GOT3 (cell line): ENCODE results near the gene RNPEPL1.
"Not testable (repeated sequence)": the region's sequence is repeated elsewhere in the genome, so short reads cannot be mapped to it uniquely, and the experiment has no call there.

ENCODE experiments used
- DNase-seq: peaks from one replicate; lab custom pipeline; 2025; ENCODE audit warnings: mixed read lengths; lab: John Stamatoyannopoulos, UW

The RNPEPL1 gene

GRCh38 chr2:240604291-240604938 is 36.1 kb downstream of the RNPEPL1 start:
- DNase-seq: no peak

GRCh38 chr2:240604939-240605716 is 36.8 kb downstream of the RNPEPL1 start:
- DNase-seq: no peak

GRCh38 chr2:240605867-240606743 is 37.8 kb downstream of the RNPEPL1 start:
- no peak for DNase-seq

GRCh38 chr2:240611601-240612210 is 43.4 kb downstream of the RNPEPL1 start:
- DNase-seq: no peak

GRCh38 chr2:240613781-240614180 is 45.5 kb downstream of the RNPEPL1 start:
- DNase-seq: no peak

- DNase-seq: no peak
Observed at GRCh38 chr2:240614391-240614790, 46.1 kb downstream of the RNPEPL1 start.

GRCh38 chr2:240615396-240615795 is 47.1 kb downstream of the RNPEPL1 start:
- DNase-seq: no peak

- DNase-seq: no peak
Observed at GRCh38 chr2:240615820-240616547, 47.7 kb downstream of the RNPEPL1 start.

GRCh38 chr2:240616860-240617666 is 48.8 kb downstream of the RNPEPL1 start:
- DNase-seq: not testable (repeated sequence)

- no peak for DNase-seq
Observed at GRCh38 chr2:240618776-240619175, 50.5 kb downstream of the RNPEPL1 start.

- no peak for DNase-seq
Observed at GRCh38 chr2:240619506-240620148, 51.3 kb downstream of the RNPEPL1 start.

GRCh38 chr2:240620149-240620731 is 52.0 kb downstream of the RNPEPL1 start:
- DNase-seq: no peak

GRCh38 chr2:240620859-240621258 is 52.6 kb downstream of the RNPEPL1 start:
- no peak for DNase-seq

- DNase-seq: no peak
Observed at GRCh38 chr2:240622060-240622411, 53.8 kb downstream of the RNPEPL1 start.

GRCh38 chr2:240622531-240623235 is 54.4 kb downstream of the RNPEPL1 start:
- DNase-seq: no peak

- DNase-seq: no peak
Observed at GRCh38 chr2:240623531-240624010, 55.3 kb downstream of the RNPEPL1 start.

- DNase-seq: no peak
Observed at GRCh38 chr2:240624011-240624949, 56.0 kb downstream of the RNPEPL1 start.
